HG02870 (cell line): ENCODE data around the gene IZUMO4.

Experiments used
- ATAC-seq: cut with Tn5 transposase; IDR thresholded peaks from one replicate; pipeline ENCODE4 v1.9.1; 2021; ENCODE audit warnings: mild to moderate bottlenecking, moderate library complexity; ENCODE audit not compliant: unreplicated experiment

IZUMO4 gene

GRCh38 chr19:2142173-2142829, 45.6 kb downstream of the IZUMO4 start:
- ATAC-seq, result no peak

DNA sequence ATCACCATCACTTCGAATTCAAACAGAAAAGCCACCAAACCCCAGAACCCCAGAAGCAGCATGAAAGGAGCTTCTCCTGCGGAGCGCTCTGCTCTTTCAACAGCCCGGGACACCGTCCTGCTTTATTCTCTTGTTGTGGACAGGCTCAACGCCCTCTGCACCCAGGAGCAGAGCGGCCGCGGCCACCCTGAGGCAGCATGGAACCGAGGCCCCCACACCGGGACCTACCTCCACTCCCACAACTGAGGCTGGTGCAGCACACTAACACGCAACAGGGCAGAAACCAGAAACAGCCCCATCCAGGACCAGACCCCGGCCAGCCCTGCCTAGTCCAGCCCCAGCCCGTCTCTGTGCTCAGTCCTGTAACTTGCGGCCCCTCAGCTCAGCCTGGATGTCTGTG, 47.5 kb downstream of the IZUMO4 start:
- no peak for ATAC-seq

DNA sequence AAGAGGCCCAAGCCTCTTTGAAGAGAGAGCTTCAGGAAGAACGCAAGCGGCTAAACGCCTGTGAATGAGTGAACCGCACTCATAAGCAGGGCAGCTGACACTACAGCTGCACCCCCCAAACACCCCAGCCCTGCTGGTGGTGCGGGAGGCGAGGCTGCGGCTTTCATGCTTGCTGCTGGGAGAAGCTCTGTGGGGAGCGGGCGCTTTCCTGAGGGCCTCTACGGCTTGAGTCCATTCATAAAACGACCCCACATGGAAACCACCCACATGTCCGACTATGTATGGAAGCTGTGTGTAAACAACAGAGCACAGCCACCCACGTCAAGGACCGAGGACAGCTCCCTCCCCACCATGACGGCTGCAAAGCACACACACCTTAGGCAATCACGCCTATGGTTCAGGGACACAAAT, 49.1 kb downstream of the IZUMO4 start:
- ATAC-seq, result no peak

DNA sequence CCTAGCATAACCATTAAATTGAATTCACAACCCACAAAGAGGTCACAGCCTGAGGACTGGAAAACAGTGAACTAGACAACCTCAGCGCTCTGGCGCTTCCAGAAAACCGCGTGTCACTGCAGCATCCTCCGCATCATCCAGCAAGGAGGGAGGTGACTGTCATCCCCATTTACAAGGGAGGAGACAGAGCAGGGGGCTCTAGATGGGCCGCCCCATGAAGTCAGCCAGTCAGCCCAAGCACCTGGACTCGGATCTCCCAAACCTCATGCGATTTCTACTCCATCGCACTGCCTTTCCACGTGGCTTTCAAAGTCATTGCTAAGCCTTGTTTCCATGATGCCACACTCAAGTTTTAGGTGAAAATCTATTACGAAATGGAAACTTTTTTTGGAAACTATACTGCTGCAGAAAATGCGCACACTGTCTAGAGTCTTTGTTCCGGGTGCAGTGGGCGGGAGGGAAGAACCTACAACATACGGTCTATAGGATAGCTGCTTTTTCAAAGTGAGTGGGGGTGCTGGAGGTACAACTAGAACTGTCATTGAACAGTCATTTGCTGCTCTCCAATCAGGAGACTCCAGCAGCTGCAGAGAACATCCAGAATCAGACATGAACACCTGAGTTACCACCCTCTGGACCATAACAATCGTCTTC, 51.9 kb downstream of the IZUMO4 start:
- ATAC-seq, result no peak
